H9 (cell line): ENCODE results near the gene IMMP2L. TPM values are rescaled to one million over a fixed set of nuclear protein-coding genes. Genes with fewer than 3 reads are reported as not detected.

Source experiments
- DNase-seq: peaks from one replicate; pipeline ENCODE4 v3.0.0-alpha.2; 2017
- H2AFZ ChIP-seq: one replicate; pipeline ENCODE4 v1.6.1; 2013; ENCODE audit warnings: mild to moderate bottlenecking, low read length, control low read depth, moderate library complexity
- H2AK5ac ChIP-seq: 2 replicates; pipeline ENCODE4 v1.6.1; 2013; ENCODE audit warnings: low read length, control low read depth, mixed read lengths; ENCODE audit not compliant: insufficient read length
- H2BK120ac ChIP-seq: one replicate; pipeline ENCODE4 v1.6.1; 2013; ENCODE audit warnings: low read depth, mild to moderate bottlenecking, low read length, control low read depth, inconsistent platforms; ENCODE audit not compliant: poor library complexity, severe bottlenecking
- H2BK12ac ChIP-seq: 2 replicates; pipeline ENCODE4 v1.6.1; 2013; ENCODE audit warnings: low read length, control low read depth, mixed read lengths, low read depth; ENCODE audit not compliant: insufficient read length
- H2BK15ac ChIP-seq: 2 replicates; pipeline ENCODE4 v1.6.1; 2013; ENCODE audit warnings: low read depth, low read length, control low read depth
- H2BK20ac ChIP-seq: one replicate; pipeline ENCODE4 v1.6.1; 2013; ENCODE audit warnings: low read depth, mild to moderate bottlenecking, low read length, control low read depth, inconsistent platforms; ENCODE audit not compliant: poor library complexity, severe bottlenecking
- H2BK5ac ChIP-seq: 2 replicates; pipeline ENCODE4 v1.6.1; 2013; ENCODE audit warnings: low read length, control low read depth, mixed read lengths; ENCODE audit not compliant: insufficient read length
- H3K14ac ChIP-seq: 2 replicates; pipeline ENCODE4 v1.6.1; 2013; ENCODE audit warnings: low read length, control low read depth; ENCODE audit not compliant: insufficient read depth
- H3K18ac ChIP-seq: 2 replicates; pipeline ENCODE4 v1.6.1; 2013; ENCODE audit warnings: low read depth, mild to moderate bottlenecking, mixed read lengths, low read length, control low read depth; ENCODE audit not compliant: insufficient read length
- H3K23ac ChIP-seq: 2 replicates; pipeline ENCODE4 v1.6.1; 2013; ENCODE audit warnings: low read length, control low read depth, mixed read lengths, low read depth; ENCODE audit not compliant: insufficient read length
- H3K23me2 ChIP-seq: 2 replicates; pipeline ENCODE4 v1.6.1; 2013; ENCODE audit warnings: low read depth, mild to moderate bottlenecking, mixed read lengths, low read length, control low read depth; ENCODE audit not compliant: insufficient read length, poor library complexity, severe bottlenecking
- H3K27ac ChIP-seq: 2 replicates; pipeline ENCODE4 v1.5.1; 2013; ENCODE audit warnings: low read length, control low read depth, mixed read lengths, low read depth; ENCODE audit not compliant: insufficient read length
- H3K27me3 ChIP-seq: 2 replicates; pipeline ENCODE4 v1.6.1; 2013; ENCODE audit warnings: low read length, control low read depth, inconsistent platforms; ENCODE audit not compliant: insufficient read depth
- H3K4ac ChIP-seq: 2 replicates; pipeline ENCODE4 v1.6.1; 2013; ENCODE audit warnings: low read depth, mild to moderate bottlenecking, control low read depth, inconsistent platforms, low read length, moderate library complexity
- H3K4me1 ChIP-seq: 2 replicates; pipeline ENCODE4 v1.6.1; 2013; ENCODE audit warnings: low read length, control low read depth, inconsistent platforms; ENCODE audit not compliant: insufficient read depth
- H3K4me2 ChIP-seq: 2 replicates; pipeline ENCODE4 v1.6.1; 2013; ENCODE audit warnings: low read length, control low read depth, mixed read lengths; ENCODE audit not compliant: insufficient read length, insufficient read depth
- H3K56ac ChIP-seq: 2 replicates; pipeline ENCODE4 v1.6.1; 2013; ENCODE audit warnings: low read depth, mild to moderate bottlenecking, mixed read lengths, low read length, control low read depth; ENCODE audit not compliant: insufficient read length
- H3K79me1 ChIP-seq: 2 replicates; pipeline ENCODE4 v1.6.1; 2013; ENCODE audit warnings: low read depth, mild to moderate bottlenecking, moderate library complexity, low read length, control low read depth, inconsistent platforms; ENCODE audit not compliant: insufficient read depth, poor library complexity, severe bottlenecking
- H3K79me2 ChIP-seq: 2 replicates; pipeline ENCODE4 v1.6.1; 2013; ENCODE audit warnings: low read length, control low read depth, inconsistent platforms; ENCODE audit not compliant: insufficient read depth
- H3K9ac ChIP-seq: 2 replicates; pipeline ENCODE4 v1.6.1; 2013; ENCODE audit warnings: low read length, control low read depth, mixed read lengths; ENCODE audit not compliant: insufficient read length; ENCODE audit errors: extremely low read depth
- H3K9me3 ChIP-seq: one replicate; pipeline ENCODE4 v1.6.1; 2013; ENCODE audit warnings: low read depth, low read length, inconsistent platforms; ENCODE audit not compliant: control insufficient read depth
- H3T11ph ChIP-seq: one replicate; pipeline ENCODE4 v1.6.1; 2013; ENCODE audit warnings: mild to moderate bottlenecking, low read length, control low read depth, inconsistent platforms
- H4K20me1 ChIP-seq: one replicate; pipeline ENCODE4 v1.6.1; 2013; ENCODE audit not compliant: control insufficient read depth, insufficient read length, insufficient read depth
- H4K5ac ChIP-seq: 2 replicates; pipeline ENCODE4 v1.6.1; 2013; ENCODE audit warnings: low read depth, mild to moderate bottlenecking, mixed read lengths, low read length, control low read depth; ENCODE audit not compliant: insufficient read length
- H4K8ac ChIP-seq: replicated peaks from 2 replicates; pipeline ENCODE4 v1.6.1; 2013; ENCODE audit warnings: low read length, control low read depth, mixed read lengths, low read depth; ENCODE audit not compliant: insufficient read length
- H4K91ac ChIP-seq: 2 replicates; pipeline ENCODE4 v1.6.1; 2013; ENCODE audit warnings: low read depth, mild to moderate bottlenecking, moderate library complexity, mixed read lengths, low read length, control low read depth; ENCODE audit not compliant: insufficient read length
- H3K27ac Mint-ChIP-seq, 3 experiments: 2 replicates in 2 of 3; 3 replicates in 1 of 3; pipeline ENCODE4 v1.8.0; 2020 to 2021; ENCODE audit warnings: mixed read lengths in 3 of 3, mild to moderate bottlenecking in 1 of 3, moderate library complexity in 1 of 3
- H3K27me3 Mint-ChIP-seq: 2 replicates; pipeline ENCODE4 v1.8.0; 2021; ENCODE audit warnings: low read depth, mild to moderate bottlenecking, moderate library complexity, mixed read lengths
- H3K36me3 Mint-ChIP-seq, 3 experiments: 2 replicates in 2 of 3; 3 replicates in 1 of 3; pipeline ENCODE4 v1.8.0; 2020 to 2021; ENCODE audit warnings: low read depth in 3 of 3, mixed read lengths in 3 of 3; ENCODE audit not compliant: insufficient read depth in 1 of 3
- H3K4me1 Mint-ChIP-seq, 2 experiments: 2 replicates each; pipeline ENCODE4 v1.8.0; 2020; ENCODE audit warnings: mixed read lengths in 2 of 2
- H3K4me3 Mint-ChIP-seq, 2 experiments: 2 replicates in 1 of 2; 3 replicates in 1 of 2; pipeline ENCODE4 v1.8.0; 2020 to 2021; ENCODE audit warnings: mild to moderate bottlenecking in 2 of 2, mixed read lengths in 2 of 2, moderate library complexity in 1 of 2
- H3K9me3 Mint-ChIP-seq, 2 experiments: 2 replicates in 1 of 2; 3 replicates in 1 of 2; pipeline ENCODE4 v1.8.0; 2020; ENCODE audit warnings: mild to moderate bottlenecking in 2 of 2, mixed read lengths in 2 of 2, moderate library complexity in 1 of 2
- WGBS: extraction: QIAGEN DNeasy Blood & Tissue Kit; methylation state at CpG from one replicate; pipeline ENCODE4 v1.1.7; 2013; ENCODE audit warnings: missing lambda C conversion rate, low lambda C conversion rate, mixed read lengths; ENCODE audit not compliant: insufficient read length; ENCODE audit errors: extremely low coverage; 5-methylcytosine and 5-hydroxymethylcytosine counted together
- total RNA-seq: library from RNA; stranded (reverse); gene quantifications from 2 replicates; pipeline ENCODE4 v1.2.1, GENCODE V29; 2021
- TF ChIP-seq, protein P1 (sequence below): fragments of 200-600 bp; sonication (generic); conservative IDR thresholded peaks from 3 replicates; pipeline ENCODE4 v1.8.0; 2021; ENCODE audit warnings: antibody characterized with exemption, mild to moderate bottlenecking

The IMMP2L gene
- total RNA-seq, 1 experiment from 2014 or later = 14.7 TPM

DNA sequence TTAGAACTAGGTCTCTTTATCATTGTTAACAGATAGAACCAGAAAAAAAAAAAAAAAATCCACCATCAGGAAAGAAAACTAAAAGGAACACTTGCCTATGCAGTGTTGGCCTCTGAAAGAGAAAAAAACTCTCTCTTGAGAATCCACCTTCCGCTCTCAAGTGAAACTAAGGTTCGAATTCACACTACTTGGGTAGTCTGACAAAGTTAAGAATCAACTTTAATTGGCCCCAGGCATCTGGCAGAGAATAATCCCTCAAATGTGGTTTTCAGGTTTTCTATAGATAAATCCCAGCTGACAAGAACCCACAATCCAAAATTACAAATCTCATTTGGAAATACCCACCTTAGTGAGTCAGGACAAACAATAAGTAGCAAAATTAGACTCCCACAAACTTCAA, 671.1 kb downstream of the IMMP2L start:
- Mint-ChIP-seq H3K4me3 (no peak overlapping the region), H3K36me3 (peaks cover 0 to 8% (median 0%) of the 10 kb centered on the region in 3 experiments; a peak in 2 of 7 replicates), H3K9me3 (peaks cover 0 to 4% of the 10 kb centered on the region in 2 experiments; a peak in 1 of 5 replicates), H3K4me1 (peaks cover 3 to 12% of the 10 kb centered on the region in 2 experiments), H3K27me3 (no peaks in the 10 kb centered on the region), H3K27ac (peak overlapping the region in 2 of 3 experiments; percentile 20 to 87; a peak in 2 of 7 replicates)
- Histone ChIP-seq H2BK120ac (no peak overlapping the region), H3K56ac (no peak overlapping the region), H3K18ac (no peak overlapping the region), H3K27ac (no peak overlapping the region), H2AFZ (no peak overlapping the region), H4K8ac (no peak overlapping the region), H3K23me2 (no peaks in the 10 kb centered on the region), H3K23ac (no peak overlapping the region), H4K20me1 (no peaks in the 10 kb centered on the region), H4K91ac (no peak overlapping the region), H2AK5ac (no peak overlapping the region), H2BK5ac (no peak overlapping the region), H3K4ac (no peak overlapping the region), H3K79me1 (no peaks in the 10 kb centered on the region), H3K27me3 (no peaks in the 10 kb centered on the region), H2BK15ac (no peak overlapping the region), H3K4me1 (no peaks in the 10 kb centered on the region), H3K14ac (no peak overlapping the region), H4K5ac (no peak overlapping the region), H3K9ac (no peak overlapping the region), H3K79me2 (no peaks in the 10 kb centered on the region), H3K9me3 (no peaks in the 10 kb centered on the region), H3K4me2 (no peak overlapping the region), H2BK12ac (no peak overlapping the region), H3T11ph (no peak overlapping the region), H2BK20ac (no peak overlapping the region)
- TF ChIP-seq, protein P1, sequence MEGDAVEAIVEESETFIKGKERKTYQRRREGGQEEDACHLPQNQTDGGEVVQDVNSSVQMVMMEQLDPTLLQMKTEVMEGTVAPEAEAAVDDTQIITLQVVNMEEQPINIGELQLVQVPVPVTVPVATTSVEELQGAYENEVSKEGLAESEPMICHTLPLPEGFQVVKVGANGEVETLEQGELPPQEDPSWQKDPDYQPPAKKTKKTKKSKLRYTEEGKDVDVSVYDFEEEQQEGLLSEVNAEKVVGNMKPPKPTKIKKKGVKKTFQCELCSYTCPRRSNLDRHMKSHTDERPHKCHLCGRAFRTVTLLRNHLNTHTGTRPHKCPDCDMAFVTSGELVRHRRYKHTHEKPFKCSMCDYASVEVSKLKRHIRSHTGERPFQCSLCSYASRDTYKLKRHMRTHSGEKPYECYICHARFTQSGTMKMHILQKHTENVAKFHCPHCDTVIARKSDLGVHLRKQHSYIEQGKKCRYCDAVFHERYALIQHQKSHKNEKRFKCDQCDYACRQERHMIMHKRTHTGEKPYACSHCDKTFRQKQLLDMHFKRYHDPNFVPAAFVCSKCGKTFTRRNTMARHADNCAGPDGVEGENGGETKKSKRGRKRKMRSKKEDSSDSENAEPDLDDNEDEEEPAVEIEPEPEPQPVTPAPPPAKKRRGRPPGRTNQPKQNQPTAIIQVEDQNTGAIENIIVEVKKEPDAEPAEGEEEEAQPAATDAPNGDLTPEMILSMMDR = no peak
- WGBS = no CpG with 5 or more reads among the region's 2 CpGs
- DNase-seq = no peak
